ENCODE results near the gene FAM20A.

GRCh38 chr17:68603656-68604055 is 2.5 kb upstream of the FAM20A start:
- TF ChIP-seq TAF1 (IDR thresholded peaks at IDR 0.05; ENCODE audit: low read depth) (no peak), EP300 (IDR thresholded peaks at IDR 0.05; ENCODE audit: borderline replicate concordance) (no peak), REST (IDR thresholded peaks at IDR 0.05; ENCODE audit: low read depth) (no peak), TCF12 (IDR thresholded peaks at IDR 0.05; ENCODE audit: low read depth) (no peak), MAX (IDR thresholded peaks at IDR 0.05) (no peak), RAD21 (IDR thresholded peaks at IDR 0.05; ENCODE audit: low read depth) (no peak)
